ENCODE results near the gene ZNF841. TPM values are rescaled to one million over a fixed set of nuclear protein-coding genes. Genes with fewer than 3 reads are reported as not detected.
A peak's percentile ranks its signal among the peaks of the same experiment; 100 is the strongest.

Gene ZNF841
- total and polyA plus RNA-seq, 2 of the 13 experiments (the other 11 are each of a cell fraction or from before 2014, with no cell fraction given), result 6.2 to 14.2 TPM

DNA sequence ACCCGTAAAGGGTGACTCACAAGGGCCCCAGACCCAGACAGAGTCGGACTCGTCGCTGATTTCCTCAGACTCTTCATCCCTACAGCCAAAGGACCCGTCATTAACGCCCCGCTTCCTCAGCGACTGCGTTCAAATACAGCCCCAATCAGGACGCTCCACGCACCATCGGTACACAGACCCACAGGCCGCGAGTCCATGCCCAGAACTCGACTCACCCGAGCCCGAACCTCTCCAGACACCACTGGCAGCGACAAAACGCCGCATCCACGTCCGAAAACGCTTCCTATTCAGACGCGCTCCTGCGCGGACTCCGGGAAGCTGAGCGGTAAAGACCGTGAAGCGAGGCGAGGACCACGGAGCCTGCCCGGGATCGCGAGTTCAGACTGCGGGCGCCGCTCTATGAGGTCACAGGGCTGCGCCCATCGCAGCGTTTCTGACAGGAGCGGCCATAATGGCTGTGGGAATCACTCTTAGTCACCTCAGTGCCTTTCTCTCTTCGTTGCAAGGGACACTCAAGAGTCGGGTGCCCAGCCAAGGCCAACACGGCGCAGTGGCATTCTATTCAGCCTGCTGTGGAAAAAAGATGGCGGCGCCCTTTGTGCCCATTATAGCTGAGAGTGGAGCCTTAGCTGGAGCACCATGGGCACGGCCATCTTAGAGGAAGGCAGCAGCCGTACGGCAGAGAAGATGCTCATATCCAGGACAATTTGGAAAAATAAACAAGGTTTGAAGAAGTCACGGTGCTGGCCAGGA lies 67.4 kb downstream of the ZNF841 start, which contains the start of gene ZNF614 (continued):
- TF ChIP-seq, protein P1, sequence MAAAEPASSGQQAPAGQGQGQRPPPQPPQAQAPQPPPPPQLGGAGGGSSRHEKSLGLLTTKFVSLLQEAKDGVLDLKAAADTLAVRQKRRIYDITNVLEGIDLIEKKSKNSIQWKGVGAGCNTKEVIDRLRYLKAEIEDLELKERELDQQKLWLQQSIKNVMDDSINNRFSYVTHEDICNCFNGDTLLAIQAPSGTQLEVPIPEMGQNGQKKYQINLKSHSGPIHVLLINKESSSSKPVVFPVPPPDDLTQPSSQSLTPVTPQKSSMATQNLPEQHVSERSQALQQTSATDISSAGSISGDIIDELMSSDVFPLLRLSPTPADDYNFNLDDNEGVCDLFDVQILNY (CRISPR knock-in tag; conservative IDR thresholded peaks at IDR 0.05), result no peak
- TF ChIP-seq, protein P2, sequence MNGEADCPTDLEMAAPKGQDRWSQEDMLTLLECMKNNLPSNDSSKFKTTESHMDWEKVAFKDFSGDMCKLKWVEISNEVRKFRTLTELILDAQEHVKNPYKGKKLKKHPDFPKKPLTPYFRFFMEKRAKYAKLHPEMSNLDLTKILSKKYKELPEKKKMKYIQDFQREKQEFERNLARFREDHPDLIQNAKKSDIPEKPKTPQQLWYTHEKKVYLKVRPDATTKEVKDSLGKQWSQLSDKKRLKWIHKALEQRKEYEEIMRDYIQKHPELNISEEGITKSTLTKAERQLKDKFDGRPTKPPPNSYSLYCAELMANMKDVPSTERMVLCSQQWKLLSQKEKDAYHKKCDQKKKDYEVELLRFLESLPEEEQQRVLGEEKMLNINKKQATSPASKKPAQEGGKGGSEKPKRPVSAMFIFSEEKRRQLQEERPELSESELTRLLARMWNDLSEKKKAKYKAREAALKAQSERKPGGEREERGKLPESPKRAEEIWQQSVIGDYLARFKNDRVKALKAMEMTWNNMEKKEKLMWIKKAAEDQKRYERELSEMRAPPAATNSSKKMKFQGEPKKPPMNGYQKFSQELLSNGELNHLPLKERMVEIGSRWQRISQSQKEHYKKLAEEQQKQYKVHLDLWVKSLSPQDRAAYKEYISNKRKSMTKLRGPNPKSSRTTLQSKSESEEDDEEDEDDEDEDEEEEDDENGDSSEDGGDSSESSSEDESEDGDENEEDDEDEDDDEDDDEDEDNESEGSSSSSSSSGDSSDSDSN (CRISPR knock-in tag; IDR thresholded peaks at IDR 0.05), result peak; percentile 66
- peak; percentile 91 for TF ChIP-seq PHF20 (CRISPR knock-in tag; IDR thresholded peaks at IDR 0.05)
- peak; percentile 94 for TF ChIP-seq POLR2G (IDR thresholded peaks at IDR 0.05; ENCODE audit: low read depth, low read length)
- no peak for TF ChIP-seq JDP2 (CRISPR knock-in tag; IDR thresholded peaks at IDR 0.05; ENCODE audit: borderline replicate concordance)
- TF ChIP-seq, protein P3, sequence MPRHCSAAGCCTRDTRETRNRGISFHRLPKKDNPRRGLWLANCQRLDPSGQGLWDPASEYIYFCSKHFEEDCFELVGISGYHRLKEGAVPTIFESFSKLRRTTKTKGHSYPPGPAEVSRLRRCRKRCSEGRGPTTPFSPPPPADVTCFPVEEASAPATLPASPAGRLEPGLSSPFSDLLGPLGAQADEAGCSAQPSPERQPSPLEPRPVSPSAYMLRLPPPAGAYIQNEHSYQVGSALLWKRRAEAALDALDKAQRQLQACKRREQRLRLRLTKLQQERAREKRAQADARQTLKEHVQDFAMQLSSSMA (CRISPR knock-in tag; IDR thresholded peaks at IDR 0.05), result peak; percentile 53; the same call in 1 of the 2 replicates
- TF ChIP-seq HNRNPH1 (optimal IDR thresholded peaks at IDR 0.05; ENCODE audit: low read depth, low read length), result no peak
- TF ChIP-seq, protein P4, sequence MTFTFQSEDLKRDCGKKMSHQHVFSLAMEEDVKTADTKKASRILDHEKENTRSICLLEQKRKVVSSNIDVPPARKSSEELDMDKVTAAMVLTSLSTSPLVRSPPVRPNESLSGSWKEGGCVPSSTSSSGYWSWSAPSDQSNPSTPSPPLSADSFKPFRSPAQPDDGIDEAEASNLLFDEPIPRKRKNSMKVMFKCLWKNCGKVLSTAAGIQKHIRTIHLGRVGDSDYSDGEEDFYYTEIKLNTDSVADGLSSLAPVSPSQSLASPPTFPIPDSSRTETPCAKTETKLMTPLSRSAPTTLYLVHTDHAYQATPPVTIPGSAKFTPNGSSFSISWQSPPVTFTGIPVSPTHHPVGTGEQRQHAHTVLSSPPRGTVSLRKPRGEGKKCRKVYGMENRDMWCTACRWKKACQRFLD (CRISPR knock-in tag; IDR thresholded peaks at IDR 0.05; ENCODE audit: borderline replicate concordance), result peak; percentile 75; the same call in 1 of the 2 replicates
- no peak; the same call in 1 of the 2 replicates for TF ChIP-seq ZSCAN12 (CRISPR knock-in tag; IDR thresholded peaks at IDR 0.05)
- no peak for TF ChIP-seq ZNF746 (CRISPR knock-in tag; IDR thresholded peaks at IDR 0.05)
- TF ChIP-seq KDM4B (CRISPR knock-in tag; IDR thresholded peaks at IDR 0.05), result no peak; the same call in 1 of the 2 replicates
- TF ChIP-seq, protein P5, sequence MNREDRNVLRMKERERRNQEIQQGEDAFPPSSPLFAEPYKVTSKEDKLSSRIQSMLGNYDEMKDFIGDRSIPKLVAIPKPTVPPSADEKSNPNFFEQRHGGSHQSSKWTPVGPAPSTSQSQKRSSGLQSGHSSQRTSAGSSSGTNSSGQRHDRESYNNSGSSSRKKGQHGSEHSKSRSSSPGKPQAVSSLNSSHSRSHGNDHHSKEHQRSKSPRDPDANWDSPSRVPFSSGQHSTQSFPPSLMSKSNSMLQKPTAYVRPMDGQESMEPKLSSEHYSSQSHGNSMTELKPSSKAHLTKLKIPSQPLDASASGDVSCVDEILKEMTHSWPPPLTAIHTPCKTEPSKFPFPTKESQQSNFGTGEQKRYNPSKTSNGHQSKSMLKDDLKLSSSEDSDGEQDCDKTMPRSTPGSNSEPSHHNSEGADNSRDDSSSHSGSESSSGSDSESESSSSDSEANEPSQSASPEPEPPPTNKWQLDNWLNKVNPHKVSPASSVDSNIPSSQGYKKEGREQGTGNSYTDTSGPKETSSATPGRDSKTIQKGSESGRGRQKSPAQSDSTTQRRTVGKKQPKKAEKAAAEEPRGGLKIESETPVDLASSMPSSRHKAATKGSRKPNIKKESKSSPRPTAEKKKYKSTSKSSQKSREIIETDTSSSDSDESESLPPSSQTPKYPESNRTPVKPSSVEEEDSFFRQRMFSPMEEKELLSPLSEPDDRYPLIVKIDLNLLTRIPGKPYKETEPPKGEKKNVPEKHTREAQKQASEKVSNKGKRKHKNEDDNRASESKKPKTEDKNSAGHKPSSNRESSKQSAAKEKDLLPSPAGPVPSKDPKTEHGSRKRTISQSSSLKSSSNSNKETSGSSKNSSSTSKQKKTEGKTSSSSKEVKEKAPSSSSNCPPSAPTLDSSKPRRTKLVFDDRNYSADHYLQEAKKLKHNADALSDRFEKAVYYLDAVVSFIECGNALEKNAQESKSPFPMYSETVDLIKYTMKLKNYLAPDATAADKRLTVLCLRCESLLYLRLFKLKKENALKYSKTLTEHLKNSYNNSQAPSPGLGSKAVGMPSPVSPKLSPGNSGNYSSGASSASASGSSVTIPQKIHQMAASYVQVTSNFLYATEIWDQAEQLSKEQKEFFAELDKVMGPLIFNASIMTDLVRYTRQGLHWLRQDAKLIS (CRISPR knock-in tag; IDR thresholded peaks at IDR 0.05), result 0 out of 2 replicates have a peak, but pooled peaks have one; percentile 29
- TF ChIP-seq ZNF292 (CRISPR knock-in tag; IDR thresholded peaks at IDR 0.05; ENCODE audit: borderline replicate concordance, low read depth), result peak; percentile 72; the same call in 1 of the 2 replicates
- TF ChIP-seq ZNF570 (CRISPR knock-in tag; IDR thresholded peaks at IDR 0.05; ENCODE audit: borderline replicate concordance), result 0 out of 2 replicates have a peak, but pooled peaks have one; percentile 55
- peak; percentile 89 for TF ChIP-seq THAP11 (CRISPR knock-in tag; IDR thresholded peaks at IDR 0.05)
- TF ChIP-seq, protein P6, sequence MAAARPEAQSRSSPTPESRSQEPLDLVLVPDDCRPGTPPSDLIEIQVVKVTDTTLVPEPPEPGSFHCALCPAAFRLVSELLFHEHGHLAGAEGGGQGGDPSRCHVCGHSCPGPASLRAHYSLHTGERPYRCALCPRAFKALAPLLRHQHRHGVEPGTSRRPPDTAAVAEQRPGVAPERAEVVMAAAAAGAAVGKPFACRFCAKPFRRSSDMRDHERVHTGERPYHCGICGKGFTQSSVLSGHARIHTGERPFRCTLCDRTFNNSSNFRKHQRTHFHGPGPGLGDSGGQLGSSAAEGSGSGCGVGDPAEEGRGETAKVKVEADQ (CRISPR knock-in tag; IDR thresholded peaks at IDR 0.05; ENCODE audit: borderline replicate concordance), result 0 out of 2 replicates have a peak, but pooled peaks have one; percentile 73

Data from HepG2 (cell line).